Activated CD4-positive, alpha-beta memory T cell treated with anti-CD3 and anti-CD28 coated beads, Interleukin-2, amount 10 ng/mL, durations not matched to agents 7 days and 5 days (primary cell): ENCODE measurements around the gene MCCD1. TPM values are rescaled to one million over a fixed set of nuclear protein-coding genes. Genes with fewer than 3 reads are reported as not detected.

Experiments used
- CTCF ChIA-PET: fragments of 350-600 bp; sonication (Branson Sonifier 250); formaldehyde crosslinking; loops from one replicate; lab custom pipeline; 2021; ENCODE audit warnings: antibody characterized with exemption, inconsistent platforms; lab: Charles Lee
- POLR2A ChIA-PET: fragments of 350-600 bp; sonication (Branson Sonifier 250); formaldehyde crosslinking; loops from one replicate; lab custom pipeline; 2021; ENCODE audit warnings: antibody characterized with exemption; lab: Charles Lee
- DNase-seq: peaks from one replicate; pipeline ENCODE4 v3.0.0-alpha.2; 2020
- H3K27ac Mint-ChIP-seq: one replicate; pipeline ENCODE4 v1.8.0; 2021; ENCODE audit warnings: mild to moderate bottlenecking, mixed read lengths
- H3K27me3 Mint-ChIP-seq: one replicate; pipeline ENCODE4 v1.8.0; 2021; ENCODE audit warnings: mixed read lengths
- H3K36me3 Mint-ChIP-seq: one replicate; pipeline ENCODE4 v1.8.0; 2021; ENCODE audit warnings: low read depth, mixed read lengths
- H3K4me1 Mint-ChIP-seq: one replicate; pipeline ENCODE4 v1.8.0; 2021; ENCODE audit warnings: mixed read lengths
- H3K4me3 Mint-ChIP-seq: one replicate; pipeline ENCODE4 v1.8.0; 2021; ENCODE audit warnings: mild to moderate bottlenecking, mixed read lengths
- H3K9me3 Mint-ChIP-seq: one replicate; pipeline ENCODE4 v1.8.0; 2021; ENCODE audit warnings: mixed read lengths
- total RNA-seq, 2 experiments: library from RNA; stranded (reverse); gene quantifications; one replicate each; pipeline ENCODE4 v1.2.3, GENCODE V29; 2021

Gene MCCD1
- total RNA-seq, 2 experiments from 2014 or later: not detected

GRCh38 chr6:31535538-31536324 is 7.0 kb downstream of the MCCD1 start:
- peaks cover 86% of the 10 kb centered on the region for H3K36me3 Mint-ChIP-seq
- no peak overlapping the region for H3K4me3 Mint-ChIP-seq
- peaks cover 65% of the 10 kb centered on the region for H3K4me1 Mint-ChIP-seq
- ChIA-PET CTCF (interaction anchor here (0.7 to 1.3 kb wide), 3 partner anchors 11 to 62 kb away, joined by 3 to 4 read pairs (median 3); no protein-coding TSS in a partner anchor), POLR2A (interaction anchor here (1.0 to 1.7 kb wide), 4 partner anchors 39 to 117 kb away, joined by 3 to 5 read pairs (median 4); partner anchors contain the start of gene BAG6)
- DNase-seq: no peak
- no peaks in the 10 kb centered on the region for H3K9me3 Mint-ChIP-seq
- H3K27me3 Mint-ChIP-seq: no peaks in the 10 kb centered on the region
- H3K27ac Mint-ChIP-seq: no peak overlapping the region

- Mint-ChIP-seq H3K27me3 (no peaks in the 10 kb centered on the region), H3K4me3 (peak overlapping the region; percentile 89), H3K4me1 (peaks cover 64% of the 10 kb centered on the region), H3K36me3 (peaks cover 67% of the 10 kb centered on the region), H3K27ac (peak overlapping the region; percentile 22), H3K9me3 (no peaks in the 10 kb centered on the region)
- CTCF ChIA-PET: interaction anchor here (1.2 to 24.6 kb wide), 4 partner anchors 43 to 138 kb away, joined by 3 to 751 read pairs (median 206); partner anchors contain the start of genes LST1, LTB, NCR3 and TNF
- POLR2A ChIA-PET: interaction anchor here (0.6 to 7.3 kb wide), 8 partner anchors 9 to 420 kb away, joined by 3 to 164 read pairs (median 3); partner anchors contain the start of genes LTB, MICB, NCR3 and NELFE
- no peak for DNase-seq
Measured at GRCh38 chr6:31538805-31539400, 10.1 kb downstream of the MCCD1 start.

GRCh38 chr6:31540640-31541039 is 11.9 kb downstream of the MCCD1 start:
- Mint-ChIP-seq H3K27me3 (no peaks in the 10 kb centered on the region), H3K36me3 (peaks cover 50% of the 10 kb centered on the region), H3K27ac (peak overlapping the region; percentile 78), H3K9me3 (no peaks in the 10 kb centered on the region), H3K4me1 (peaks cover 53% of the 10 kb centered on the region), H3K4me3 (peak overlapping the region; percentile 89)
- ChIA-PET CTCF (interaction anchor here (1.4 to 24.6 kb wide), 7 partner anchors 11 to 419 kb away, joined by 3 to 751 read pairs (median 19); partner anchors contain the start of genes LST1, LTB, MICB and NCR3), POLR2A (interaction anchor here (0.9 to 7.3 kb wide), 30 partner anchors 9 to 357 kb away, joined by 3 to 164 read pairs (median 8); partner anchors contain the start of genes ABHD16A, BAG6, CLIC1 and CSNK2B)
- no peak for DNase-seq

- CTCF ChIA-PET: interaction anchor here (0.8 to 24.6 kb wide), 18 partner anchors 10 to 418 kb away, joined by 3 to 751 read pairs (median 4); partner anchors contain the start of genes BAG6, HSPA1A, HSPA1B and HSPA1L
- Mint-ChIP-seq H3K27ac (peak overlapping the region; percentile 75), H3K36me3 (peaks cover 45% of the 10 kb centered on the region), H3K27me3 (no peaks in the 10 kb centered on the region), H3K4me1 (peaks cover 52% of the 10 kb centered on the region), H3K9me3 (no peaks in the 10 kb centered on the region), H3K4me3 (peak overlapping the region; percentile 89)
- POLR2A ChIA-PET: interaction anchor here (0.8 to 7.3 kb wide), 47 partner anchors 9 to 1431 kb away, joined by 3 to 164 read pairs (median 6); partner anchors contain the start of genes ABHD16A, BAG6, C6orf47 and CLIC1
- DNase-seq: peak; percentile 77
Measured at GRCh38 chr6:31541059-31541657, 12.4 kb downstream of the MCCD1 start.

GRCh38 chr6:31541658-31542521 is 13.1 kb downstream of the MCCD1 start, which contains the start of gene DDX39B:
Gene DDX39B (minus strand): TSS chr6:31542003. CDS start chr6:31540532, 1,471 bp downstream.
- H3K27me3 Mint-ChIP-seq: no peaks in the 10 kb centered on the region
- peak within 1 kb of the TSS; percentile 89 for H3K4me3 Mint-ChIP-seq
- peaks cover 39% of the 10 kb centered on the region for H3K36me3 Mint-ChIP-seq
- CTCF ChIA-PET: interaction anchor here (0.8 to 24.6 kb wide), 19 partner anchors 9 to 417 kb away, joined by 3 to 751 read pairs (median 4); partner anchors contain the start of genes BAG6, HSPA1A, HSPA1B and HSPA1L
- H3K27ac Mint-ChIP-seq: peak within 1 kb of the TSS; percentile 75
- peaks cover 52% of the 10 kb centered on the region for H3K4me1 Mint-ChIP-seq
- POLR2A ChIA-PET: interaction anchor here (0.6 to 7.3 kb wide), 52 partner anchors 9 to 1430 kb away, joined by 3 to 164 read pairs (median 6); partner anchors contain the start of genes ABHD16A, BAG6, C6orf47 and CLIC1
- peak; percentile 94 for DNase-seq
- H3K9me3 Mint-ChIP-seq: no peaks in the 10 kb centered on the region

- H3K4me3 Mint-ChIP-seq: no peak overlapping the region
- peaks cover 29% of the 10 kb centered on the region for H3K36me3 Mint-ChIP-seq
- no peaks in the 10 kb centered on the region for H3K9me3 Mint-ChIP-seq
- H3K27ac Mint-ChIP-seq: no peak overlapping the region
- no peak for DNase-seq
- ChIA-PET CTCF (interaction anchor here (1.0 to 24.6 kb wide), 4 partner anchors 8 to 117 kb away, joined by 3 to 751 read pairs (median 210); partner anchors contain the start of genes C6orf47, LST1, LTB and NCR3), POLR2A (interaction anchor here (1.2 to 7.3 kb wide), 7 partner anchors 16 to 283 kb away, joined by 3 to 162 read pairs (median 7); partner anchors contain the start of genes LTB and TNF)
- peaks cover 58% of the 10 kb centered on the region for H3K4me1 Mint-ChIP-seq
- H3K27me3 Mint-ChIP-seq: no peaks in the 10 kb centered on the region
Measured at GRCh38 chr6:31543639-31544038, 14.9 kb downstream of the MCCD1 start.

- Mint-ChIP-seq H3K4me1 (peaks cover 56% of the 10 kb centered on the region), H3K9me3 (no peaks in the 10 kb centered on the region), H3K27me3 (no peaks in the 10 kb centered on the region), H3K36me3 (peaks cover 23% of the 10 kb centered on the region), H3K4me3 (no peak overlapping the region), H3K27ac (no peak overlapping the region)
- ChIA-PET POLR2A (interaction anchor here (1.2 to 9.9 kb wide), 5 partner anchors 34 to 51 kb away, joined by 3 to 267 read pairs (median 145); partner anchors contain the start of genes LST1, LTB, NCR3 and TNF), CTCF (interaction anchor here (1.0 to 24.6 kb wide), 3 partner anchors 37 to 116 kb away, joined by 3 to 751 read pairs (median 400); partner anchors contain the start of genes C6orf47, LST1, LTB and NCR3)
- no peak for DNase-seq
Measured at GRCh38 chr6:31544676-31545075, 15.9 kb downstream of the MCCD1 start.

GRCh38 chr6:31545291-31545690 is 16.5 kb downstream of the MCCD1 start:
- Mint-ChIP-seq H3K27me3 (no peaks in the 10 kb centered on the region), H3K4me3 (no peak overlapping the region), H3K36me3 (peaks cover 19% of the 10 kb centered on the region), H3K4me1 (peaks cover 53% of the 10 kb centered on the region), H3K9me3 (no peaks in the 10 kb centered on the region), H3K27ac (no peak overlapping the region)
- ChIA-PET CTCF (interaction anchor here (16.5 to 24.6 kb wide), 2 partner anchors 36 to 53 kb away, joined by 400 to 751 read pairs; partner anchors contain the start of genes LST1, LTB, NCR3 and TNF), POLR2A (interaction anchor here (1.2 to 9.9 kb wide), 3 partner anchors 34 to 51 kb away, joined by 3 to 267 read pairs (median 145); partner anchors contain the start of genes LST1, LTB, NCR3 and TNF)
- no peak for DNase-seq

GRCh38 chr6:31546339-31546957 is 17.7 kb downstream of the MCCD1 start, which contains the start of gene ATP6V1G2:
Gene ATP6V1G2 (minus strand): TSS chr6:31546608. CDS start chr6:31546559, 49 bp downstream.
- H3K36me3 Mint-ChIP-seq: peaks cover 17% of the 10 kb centered on the region
- DNase-seq: peak; percentile 92
- no peaks in the 10 kb centered on the region for H3K9me3 Mint-ChIP-seq
- H3K27me3 Mint-ChIP-seq: no peaks in the 10 kb centered on the region
- peaks cover 60% of the 10 kb centered on the region for H3K4me1 Mint-ChIP-seq
- peak within 1 kb of the TSS; percentile 76 for H3K4me3 Mint-ChIP-seq
- ChIA-PET POLR2A (interaction anchor here (0.7 to 9.9 kb wide), 10 partner anchors 12 to 191 kb away, joined by 3 to 267 read pairs (median 8); partner anchors contain the start of genes BAG6, CLIC1, LST1 and LTB), CTCF (interaction anchor here (0.6 to 24.6 kb wide), 6 partner anchors 11 to 74 kb away, joined by 3 to 751 read pairs (median 4); partner anchors contain the start of genes LST1, LTB, NCR3 and PRRC2A)
- H3K27ac Mint-ChIP-seq: peak within 1 kb of the TSS; percentile 69
